Body of pancreas (tissue), 4 donors: ENCODE results near the gene FHAD1.

Source experiments
- CTCF ChIP-seq, 7 experiments: fragments of 450-650 bp in 4 of 7; fragments of 200-600 bp in 3 of 7; sonication (generic) in 3 of 7; IDR thresholded peaks; one replicate each; pipeline ENCODE4 v1.5.1; 2016 to 2019; ENCODE audit warnings: antibody characterized with exemption in 7 of 7
- POLR2A ChIP-seq, 3 donors: fragments of 450-650 bp; IDR thresholded peaks; one replicate each; pipeline ENCODE4 v1.6.1; 2016; ENCODE audit warnings: antibody characterized with exemption in 3 of 3, mild to moderate bottlenecking in 2 of 3

DNA sequence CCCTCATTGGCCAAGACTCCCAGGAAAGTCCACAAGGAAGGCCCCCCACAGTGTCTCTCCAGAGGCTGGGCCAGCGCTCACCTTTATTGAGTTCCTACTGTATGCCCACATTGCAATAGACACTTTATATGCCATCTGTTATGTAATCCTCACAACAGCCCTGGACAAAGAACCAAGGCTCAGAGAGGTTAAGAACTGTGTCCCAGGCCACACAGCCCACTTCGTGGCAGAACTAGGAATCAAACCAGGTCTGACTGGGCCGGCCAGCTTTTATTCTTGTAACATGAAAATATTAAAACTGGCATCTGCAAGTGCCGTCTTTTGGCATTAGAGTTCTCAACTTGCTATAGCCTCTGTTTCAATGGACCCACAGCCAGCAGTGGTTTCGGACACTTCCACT, 195.7 kb downstream of the FHAD1 start:
- TF ChIP-seq CTCF (IDR thresholded peaks at IDR 0.05) (no peak), POLR2A (IDR thresholded peaks at IDR 0.05) (no peak)
